ENCODE results near the gene LCN10. TPM values are rescaled to one million over a fixed set of nuclear protein-coding genes. Genes with fewer than 3 reads are reported as not detected.

LCN10 gene
- total and polyA plus RNA-seq, 3 experiments from 2014 or later: 0.22 to 1.2 (median 1.1) TPM

DNA sequence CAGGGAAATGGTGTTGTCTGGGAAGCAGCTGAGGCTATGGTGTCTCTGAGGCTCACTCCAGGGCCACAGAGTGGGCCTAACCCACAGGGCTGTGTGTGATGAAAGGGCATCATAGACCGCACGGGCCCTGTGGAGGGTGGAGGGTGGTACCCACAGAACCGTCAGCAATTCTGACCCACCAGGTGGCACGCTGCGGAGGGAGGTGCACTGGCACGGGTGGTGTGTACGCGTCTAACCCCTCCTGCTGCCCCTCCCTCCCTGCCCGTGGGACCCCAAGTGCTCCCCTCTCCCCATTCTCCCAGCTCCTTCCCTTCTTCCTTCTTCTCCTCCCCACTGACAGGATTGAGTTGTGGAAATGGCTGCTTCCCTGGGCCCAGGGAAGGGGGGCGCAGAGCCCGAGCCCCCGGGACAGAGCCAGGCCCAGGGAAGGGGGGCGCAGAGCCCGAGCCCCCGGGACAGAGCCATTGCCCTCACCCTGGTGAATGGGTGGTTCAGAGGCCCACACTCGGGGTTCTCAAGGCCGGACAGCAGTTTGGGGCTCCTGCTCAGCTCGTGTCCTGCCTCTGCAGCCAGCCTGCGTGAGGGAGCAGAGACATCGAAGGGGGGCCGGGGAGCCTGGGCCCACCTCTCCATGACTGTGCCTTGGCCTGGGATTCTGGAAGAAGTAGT lies 6.8 kb downstream of the LCN10 start:
- H3K27me3 Mint-ChIP-seq: peaks cover 0 to 1% of the 10 kb centered on the region in 2 donors
- H3K9me3 Mint-ChIP-seq: no peaks in the 10 kb centered on the region
- Histone ChIP-seq H3K4me1 (ENCODE audit: insufficient read depth, low read length) (no peaks in the 10 kb centered on the region), H3K4me3 (ENCODE audit: low read length) (no peak overlapping the region), H3K9me3 (ENCODE audit: low read length) (no peaks in the 10 kb centered on the region), H3K27ac (ENCODE audit: low read depth, low read length) (no peak overlapping the region), H3K27me3 (ENCODE audit: insufficient read depth, low read length, poor library complexity, severe bottlenecking) (no peaks in the 10 kb centered on the region), H3K36me3 (ENCODE audit: insufficient read depth, low read length) (no peaks in the 10 kb centered on the region)
- no peak overlapping the region for H3K27ac Mint-ChIP-seq
- no peaks in the 10 kb centered on the region for H3K4me1 Mint-ChIP-seq
- POLR2A ChIA-PET: no interaction called here
- CTCF ChIA-PET: no interaction called here
- no peaks in the 10 kb centered on the region for H3K36me3 Mint-ChIP-seq
- H3K4me3 Mint-ChIP-seq: no peak overlapping the region
- no peak for DNase-seq

DNA sequence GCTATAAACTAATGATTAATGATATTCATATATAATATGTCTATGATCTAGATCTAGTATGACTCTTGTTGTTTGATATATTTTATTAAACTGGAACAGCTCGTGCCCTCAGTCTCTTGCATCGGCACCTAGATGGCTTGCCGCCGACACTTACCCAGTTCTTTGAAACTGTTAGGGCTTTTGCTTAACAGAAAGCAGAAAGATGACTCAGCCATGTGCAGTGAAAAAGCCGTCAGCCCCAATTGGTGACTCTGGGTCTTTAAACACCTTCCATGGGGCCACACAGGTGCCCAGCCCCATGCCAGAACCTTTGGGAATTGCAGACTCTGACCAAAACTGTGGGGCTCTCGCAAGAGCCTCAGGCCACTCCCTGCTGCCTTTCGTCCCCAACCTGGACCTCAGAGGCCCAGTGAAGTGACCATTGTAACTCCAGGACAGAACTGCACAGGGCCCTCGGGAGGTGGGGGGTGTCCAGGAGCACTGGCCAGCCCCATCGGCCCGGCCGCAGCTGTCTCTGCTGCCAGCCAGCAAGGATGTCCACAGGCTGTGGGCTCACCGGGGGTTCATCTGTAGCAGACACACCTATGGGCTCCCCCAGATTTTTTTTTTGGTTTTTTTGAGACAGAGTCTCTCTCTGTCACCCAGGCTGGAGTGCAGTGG lies 7.8 kb downstream of the LCN10 start:
- POLR2A ChIA-PET: no interaction called here
- no peaks in the 10 kb centered on the region for H3K36me3 ChIP-seq (ENCODE audit: insufficient read depth, low read length)
- no peaks in the 10 kb centered on the region for H3K27me3 ChIP-seq (ENCODE audit: insufficient read depth, low read length, poor library complexity, severe bottlenecking)
- H3K4me1 ChIP-seq (ENCODE audit: insufficient read depth, low read length): no peaks in the 10 kb centered on the region
- no peak overlapping the region for H3K27ac ChIP-seq (ENCODE audit: low read depth, low read length)
- DNase-seq: no peak
- H3K27ac Mint-ChIP-seq: peak overlapping the region in 1 of 8 donors; percentile 84
- CTCF ChIA-PET: no interaction called here
- H3K4me1 Mint-ChIP-seq: no peaks in the 10 kb centered on the region
- peaks cover 0 to 1% of the 10 kb centered on the region in 2 donors for H3K27me3 Mint-ChIP-seq
- no peak overlapping the region for H3K4me3 ChIP-seq (ENCODE audit: low read length)
- H3K4me3 Mint-ChIP-seq: no peak overlapping the region
- H3K36me3 Mint-ChIP-seq: no peaks in the 10 kb centered on the region
- H3K9me3 Mint-ChIP-seq: no peaks in the 10 kb centered on the region
- H3K9me3 ChIP-seq (ENCODE audit: low read length): no peaks in the 10 kb centered on the region

DNA sequence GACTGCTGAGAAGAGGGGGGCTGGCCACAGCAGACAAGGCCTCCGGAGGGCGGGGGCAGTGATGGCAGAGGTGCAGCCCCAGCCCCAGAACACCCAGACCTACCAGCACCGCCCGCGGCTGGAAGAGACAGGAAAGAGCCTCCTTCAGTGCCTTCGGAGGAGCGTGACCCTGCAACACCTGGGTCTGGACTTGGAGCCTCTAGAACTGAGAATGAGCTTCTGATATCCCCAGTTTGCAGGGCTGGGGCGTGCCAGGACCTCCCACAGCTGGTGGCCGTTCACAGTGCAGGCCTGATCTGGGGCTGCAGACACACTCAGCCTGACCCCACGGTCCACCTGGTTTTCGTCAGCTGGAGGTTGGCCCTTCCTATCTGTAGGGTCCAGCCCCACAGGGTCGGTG lies 9.1 kb downstream of the LCN10 start:
- Mint-ChIP-seq H3K27ac (peak overlapping the region in 1 of 8 donors; percentile 81), H3K27me3 (peaks cover 0 to 1% of the 10 kb centered on the region in 2 donors), H3K4me1 (no peaks in the 10 kb centered on the region), H3K4me3 (no peak overlapping the region), H3K36me3 (no peaks in the 10 kb centered on the region), H3K9me3 (no peaks in the 10 kb centered on the region)
- Histone ChIP-seq H3K4me1 (ENCODE audit: insufficient read depth, low read length) (peaks cover 4% of the 10 kb centered on the region), H3K4me3 (ENCODE audit: low read length) (no peak overlapping the region), H3K27me3 (ENCODE audit: insufficient read depth, low read length, poor library complexity, severe bottlenecking) (no peaks in the 10 kb centered on the region), H3K36me3 (ENCODE audit: insufficient read depth, low read length) (no peaks in the 10 kb centered on the region), H3K27ac (ENCODE audit: low read depth, low read length) (no peak overlapping the region), H3K9me3 (ENCODE audit: low read length) (no peaks in the 10 kb centered on the region)
- ChIA-PET CTCF (no interaction called here), POLR2A (no interaction called here)
- DNase-seq: no peak

DNA sequence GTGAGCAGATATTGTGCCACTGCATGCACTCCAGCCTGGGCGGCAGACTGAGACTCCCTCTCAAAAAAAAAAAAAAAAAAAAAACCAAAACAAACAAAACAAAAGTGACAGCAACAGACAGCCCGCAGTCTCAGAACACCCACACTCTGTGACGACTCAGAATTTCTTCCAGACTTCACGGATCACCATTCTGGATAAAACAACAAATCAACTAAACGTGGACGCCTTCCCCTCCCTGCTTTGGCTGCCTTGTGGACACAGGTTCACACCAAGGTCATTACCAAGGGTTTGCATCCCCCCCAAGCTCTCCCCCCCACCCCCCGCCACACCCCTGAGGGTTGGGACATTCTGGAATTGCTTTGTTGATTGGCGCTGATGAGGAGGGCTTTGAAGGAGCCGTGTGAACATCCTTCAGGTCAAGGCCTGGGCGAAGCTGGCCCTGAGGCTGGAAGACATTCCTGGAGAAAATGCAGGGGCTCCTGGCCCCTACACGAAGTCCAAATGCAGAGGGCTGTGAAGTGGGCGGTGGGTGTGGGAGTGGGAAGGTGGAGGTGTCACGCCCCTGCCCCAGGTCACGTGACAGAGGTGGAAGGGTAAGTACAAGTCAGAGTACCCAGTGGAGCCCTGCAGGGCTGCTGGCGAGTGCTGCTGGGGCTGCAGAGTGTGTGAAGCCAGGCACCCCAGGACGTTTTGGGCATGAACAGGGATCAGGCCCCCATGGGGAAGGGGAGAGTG lies 10.1 kb downstream of the LCN10 start:
- Histone ChIP-seq H3K36me3 (ENCODE audit: insufficient read depth, low read length) (no peaks in the 10 kb centered on the region), H3K27ac (ENCODE audit: low read depth, low read length) (no peak overlapping the region), H3K27me3 (ENCODE audit: insufficient read depth, low read length, poor library complexity, severe bottlenecking) (no peaks in the 10 kb centered on the region), H3K4me3 (ENCODE audit: low read length) (no peak overlapping the region), H3K4me1 (ENCODE audit: insufficient read depth, low read length) (peaks cover 5% of the 10 kb centered on the region), H3K9me3 (ENCODE audit: low read length) (no peaks in the 10 kb centered on the region)
- peak overlapping the region in 1 of 8 donors; percentile 32 for H3K27ac Mint-ChIP-seq
- peaks cover 0 to 1% (median 0%) of the 10 kb centered on the region in 3 donors for H3K36me3 Mint-ChIP-seq
- H3K9me3 Mint-ChIP-seq: no peaks in the 10 kb centered on the region
- no peak for DNase-seq
- no peak overlapping the region for H3K4me3 Mint-ChIP-seq
- CTCF ChIA-PET: no interaction called here
- H3K4me1 Mint-ChIP-seq: peaks cover 0 to under 1% (median 0%) of the 10 kb centered on the region in 3 donors
- POLR2A ChIA-PET: no interaction called here
- peaks cover 0 to under 1% of the 10 kb centered on the region in 2 donors for H3K27me3 Mint-ChIP-seq

DNA sequence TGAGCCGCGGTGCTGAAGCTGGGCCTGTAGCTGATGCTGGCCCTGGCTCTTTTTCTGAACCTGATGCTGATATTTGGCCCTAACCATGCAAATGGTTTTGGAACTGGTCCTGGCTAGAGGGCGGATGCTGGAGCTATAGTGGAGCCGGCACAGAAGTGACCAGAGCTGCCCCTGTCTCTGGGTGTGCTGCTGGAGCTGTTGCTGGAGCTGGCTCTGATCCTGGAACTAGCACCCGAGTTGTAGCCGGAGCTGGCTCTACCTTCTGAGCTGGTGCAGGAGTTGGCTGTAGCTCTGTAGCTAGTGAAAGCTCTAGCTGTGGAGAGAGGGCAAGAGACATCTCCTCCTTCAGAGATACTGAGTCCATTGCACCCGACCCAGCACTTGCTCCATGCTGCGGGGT lies 12.8 kb downstream of the LCN10 start:
- Histone ChIP-seq H3K4me1 (ENCODE audit: insufficient read depth, low read length) (peaks cover 28% of the 10 kb centered on the region), H3K36me3 (ENCODE audit: insufficient read depth, low read length) (peaks cover 17% of the 10 kb centered on the region), H3K27me3 (ENCODE audit: insufficient read depth, low read length, poor library complexity, severe bottlenecking) (no peaks in the 10 kb centered on the region), H3K27ac (ENCODE audit: low read depth, low read length) (no peak overlapping the region), H3K9me3 (ENCODE audit: low read length) (no peaks in the 10 kb centered on the region), H3K4me3 (ENCODE audit: low read length) (no peak overlapping the region)
- CTCF ChIA-PET: interaction anchor here (0.9 kb wide), 1 partner anchor 58 kb away, joined by 3 read pairs; no protein-coding TSS in a partner anchor
- POLR2A ChIA-PET: interaction anchor here (1.4 kb wide), 1 partner anchor 43 kb away, joined by 3 read pairs; the partner anchor contains the start of gene AGPAT2
- peak overlapping the region in 2 of 8 donors; percentile 60 to 83 for H3K27ac Mint-ChIP-seq
- peak overlapping the region in 4 of 7 donors; percentile 12 to 83 (median 52) for H3K4me3 Mint-ChIP-seq
- H3K4me1 Mint-ChIP-seq: peaks cover 16 to 23% (median 17%) of the 10 kb centered on the region in 3 donors
- peaks cover 4 to 23% (median 6%) of the 10 kb centered on the region in 3 donors for H3K36me3 Mint-ChIP-seq
- H3K9me3 Mint-ChIP-seq: no peaks in the 10 kb centered on the region
- H3K27me3 Mint-ChIP-seq: peaks cover 0 to 7% of the 10 kb centered on the region in 2 donors
- DNase-seq: no peak

DNA sequence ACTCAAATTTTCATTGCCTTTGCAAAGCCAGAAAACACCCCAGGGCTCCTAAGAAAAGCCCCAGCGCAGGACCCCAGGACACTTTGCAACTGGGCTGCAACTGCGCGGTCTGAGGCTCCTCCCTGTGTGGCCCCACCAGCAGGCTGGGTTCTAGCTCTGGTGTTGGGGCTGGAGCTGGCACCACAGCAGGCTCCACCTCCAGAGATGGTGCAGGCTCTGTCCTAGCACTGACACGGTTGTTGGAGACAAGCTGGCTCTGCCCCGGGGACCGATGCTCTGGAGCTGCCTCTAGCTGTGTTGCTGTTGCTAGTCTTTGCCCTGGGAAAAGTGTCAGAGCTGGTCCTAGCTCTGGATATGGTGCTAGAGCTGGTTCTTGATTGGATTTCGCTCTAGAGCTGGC lies 13.6 kb downstream of the LCN10 start:
- peak overlapping the region; percentile 12 to 83 (median 50) for H3K4me3 Mint-ChIP-seq
- no peak for DNase-seq

DNA sequence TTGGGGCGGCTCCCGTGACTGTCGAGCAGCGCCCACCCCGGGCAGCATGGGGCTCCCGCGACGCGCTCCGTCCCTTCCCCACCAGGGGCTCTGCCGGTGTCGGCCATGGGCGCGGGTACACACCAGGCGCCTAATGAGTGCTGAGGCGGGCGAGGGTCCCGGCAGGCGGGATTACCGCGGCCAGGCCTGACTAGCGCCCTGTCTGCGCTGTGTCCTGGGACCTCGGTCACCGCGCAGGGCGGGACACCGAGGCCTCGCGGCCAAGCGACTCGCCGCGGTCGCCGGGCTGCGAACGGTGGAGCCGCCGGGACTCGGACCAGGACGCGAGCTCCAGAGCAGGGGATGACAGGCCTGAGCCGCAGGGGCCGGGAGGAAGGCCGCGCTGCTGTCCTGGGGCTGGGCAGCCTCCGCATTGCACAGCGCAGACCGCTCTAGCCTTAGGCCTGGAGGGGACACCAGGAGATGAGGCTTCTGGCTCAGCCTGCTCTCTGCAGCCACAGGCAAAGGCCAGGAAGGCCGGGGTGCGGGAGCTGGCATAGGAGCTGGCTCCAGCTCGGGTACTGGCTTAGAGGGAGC lies 14.1 kb downstream of the LCN10 start:
- no peak for DNase-seq
- peaks cover 28% of the 10 kb centered on the region for H3K4me1 ChIP-seq (ENCODE audit: insufficient read depth, low read length)
- Mint-ChIP-seq H3K4me1 (peaks cover 23 to 35% (median 24%) of the 10 kb centered on the region in 3 donors), H3K27ac (peak overlapping the region in 1 of 8 donors; percentile 83), H3K9me3 (no peaks in the 10 kb centered on the region), H3K27me3 (peaks cover 0 to 7% of the 10 kb centered on the region in 2 donors), H3K36me3 (peaks cover 9 to 36% (median 9%) of the 10 kb centered on the region in 3 donors), H3K4me3 (peak overlapping the region in 6 of 7 donors; percentile 4 to 83 (median 42))
- CTCF ChIA-PET: interaction anchor here (0.9 to 1.9 kb wide), 4 partner anchors 13 to 306 kb away, joined by 3 to 11 read pairs (median 4); no protein-coding TSS in a partner anchor
- H3K9me3 ChIP-seq (ENCODE audit: low read length): no peaks in the 10 kb centered on the region
- POLR2A ChIA-PET: interaction anchor here (0.6 to 1.9 kb wide), 9 partner anchors 9 to 634 kb away, joined by 3 to 8 read pairs (median 5); partner anchors contain the start of gene MAN1B1
- peaks cover 25% of the 10 kb centered on the region for H3K36me3 ChIP-seq (ENCODE audit: insufficient read depth, low read length)
- H3K4me3 ChIP-seq (ENCODE audit: low read length): peak overlapping the region; percentile 98
- H3K27me3 ChIP-seq (ENCODE audit: insufficient read depth, low read length, poor library complexity, severe bottlenecking): no peaks in the 10 kb centered on the region
- H3K27ac ChIP-seq (ENCODE audit: low read depth, low read length): peak overlapping the region; percentile 31

More for the DNA sequence above, 13.6 kb downstream of the LCN10 start:
- H3K4me1 ChIP-seq (ENCODE audit: insufficient read depth, low read length): peaks cover 28% of the 10 kb centered on the region
- Mint-ChIP-seq H3K27me3 (peaks cover 0 to 7% of the 10 kb centered on the region in 2 donors), H3K36me3 (peaks cover 8 to 31% (median 9%) of the 10 kb centered on the region in 3 donors), H3K27ac (peak overlapping the region in 2 of 8 donors; percentile 9 to 83), H3K4me1 (peaks cover 21 to 30% (median 22%) of the 10 kb centered on the region in 3 donors), H3K9me3 (no peaks in the 10 kb centered on the region)
- ChIA-PET CTCF (interaction anchor here (0.9 to 1.9 kb wide), 3 partner anchors 12 to 306 kb away, joined by 3 to 11 read pairs (median 3); no protein-coding TSS in a partner anchor), POLR2A (interaction anchor here (1.2 to 1.4 kb wide), 2 partner anchors 42 to 635 kb away, joined by 3 read pairs; partner anchors contain the start of gene AGPAT2)
- H3K27ac ChIP-seq (ENCODE audit: low read depth, low read length): peak overlapping the region; percentile 31
- peak overlapping the region; percentile 98 for H3K4me3 ChIP-seq (ENCODE audit: low read length)
- no peaks in the 10 kb centered on the region for H3K27me3 ChIP-seq (ENCODE audit: insufficient read depth, low read length, poor library complexity, severe bottlenecking)
- H3K9me3 ChIP-seq (ENCODE audit: low read length): no peaks in the 10 kb centered on the region
- H3K36me3 ChIP-seq (ENCODE audit: insufficient read depth, low read length): peaks cover 21% of the 10 kb centered on the region
